Medulla oblongata (tissue), 1 donor: ENCODE results near the gene RAB3IL1.
"Not testable (repeated sequence)": the region's sequence is repeated elsewhere in the genome, so short reads cannot be mapped to it uniquely, and the experiment has no call there.

Source experiments
- DNase-seq: peaks from one replicate; pipeline ENCODE4 v3.0.0-alpha.2; 2015; ENCODE audit errors: extremely low spot score

RAB3IL1 gene, protein sequence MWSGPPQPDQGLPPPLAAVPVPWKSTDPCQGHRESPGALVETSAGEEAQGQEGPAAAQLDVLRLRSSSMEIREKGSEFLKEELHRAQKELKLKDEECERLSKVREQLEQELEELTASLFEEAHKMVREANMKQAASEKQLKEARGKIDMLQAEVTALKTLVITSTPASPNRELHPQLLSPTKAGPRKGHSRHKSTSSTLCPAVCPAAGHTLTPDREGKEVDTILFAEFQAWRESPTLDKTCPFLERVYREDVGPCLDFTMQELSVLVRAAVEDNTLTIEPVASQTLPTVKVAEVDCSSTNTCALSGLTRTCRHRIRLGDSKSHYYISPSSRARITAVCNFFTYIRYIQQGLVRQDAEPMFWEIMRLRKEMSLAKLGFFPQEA

DNA sequence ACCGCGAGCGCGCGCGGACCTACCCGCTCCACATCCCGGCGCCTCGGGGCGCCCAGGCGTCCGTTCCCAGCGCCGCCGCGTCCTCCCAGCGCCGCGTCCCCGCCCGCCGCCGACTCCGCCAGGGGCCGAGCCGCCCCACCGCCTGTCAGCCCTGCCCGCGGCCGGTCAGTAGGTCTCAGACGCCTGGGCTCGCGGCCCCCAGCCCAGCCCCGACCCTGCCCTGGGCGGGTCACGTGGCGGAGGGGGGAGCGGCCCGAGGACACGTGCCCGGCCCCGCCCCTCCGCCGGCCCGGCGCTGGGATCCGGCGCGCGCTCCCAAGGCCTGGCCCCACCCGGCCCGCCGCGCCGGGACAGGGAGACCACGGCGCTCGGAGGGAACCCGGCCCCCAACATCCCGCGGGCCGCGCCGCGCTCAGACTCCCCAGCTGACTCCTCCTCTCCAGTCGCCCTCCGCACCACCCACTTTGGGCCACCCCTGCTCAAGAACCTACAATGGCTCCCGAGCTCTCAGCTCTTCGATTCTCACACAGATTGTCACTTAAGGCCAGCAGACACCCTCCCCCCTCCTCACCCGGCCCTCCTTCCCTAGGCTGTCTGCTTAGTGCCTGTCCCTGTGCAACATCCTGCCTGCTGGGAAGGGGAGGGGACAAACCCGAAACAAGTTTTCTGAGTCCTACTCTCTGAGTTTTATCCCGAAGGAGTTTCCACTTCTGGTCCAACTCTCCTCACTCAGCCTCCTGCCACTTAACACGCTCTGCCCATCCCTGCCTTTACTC is at the start of gene RAB3IL1:
RAB3IL1 (minus strand) TSS at position 233 of the 776 bp plus-strand sequence; CDS start at position 34, 199 bp downstream.
- peak; percentile 73 for DNase-seq

DNA sequence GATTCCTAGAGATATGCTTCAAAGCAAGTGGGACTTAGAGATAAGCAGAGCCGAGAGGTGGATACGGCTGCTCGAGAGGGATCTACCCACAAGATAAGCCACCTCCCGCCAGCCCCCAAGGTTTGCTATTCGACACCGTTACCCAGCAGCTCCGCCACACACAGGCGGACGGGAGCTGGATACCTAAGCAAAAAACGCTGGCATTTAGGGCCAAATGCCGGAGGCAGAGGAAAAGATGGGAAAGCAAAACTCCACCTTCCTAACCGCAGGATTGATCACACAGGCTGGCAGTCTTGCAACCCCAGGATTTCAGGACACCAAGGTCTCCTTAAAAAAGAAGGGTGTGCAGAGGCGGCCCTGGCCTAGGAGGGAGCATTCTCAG is 49.4 kb upstream of the RAB3IL1 start:
- no peak for DNase-seq

DNA sequence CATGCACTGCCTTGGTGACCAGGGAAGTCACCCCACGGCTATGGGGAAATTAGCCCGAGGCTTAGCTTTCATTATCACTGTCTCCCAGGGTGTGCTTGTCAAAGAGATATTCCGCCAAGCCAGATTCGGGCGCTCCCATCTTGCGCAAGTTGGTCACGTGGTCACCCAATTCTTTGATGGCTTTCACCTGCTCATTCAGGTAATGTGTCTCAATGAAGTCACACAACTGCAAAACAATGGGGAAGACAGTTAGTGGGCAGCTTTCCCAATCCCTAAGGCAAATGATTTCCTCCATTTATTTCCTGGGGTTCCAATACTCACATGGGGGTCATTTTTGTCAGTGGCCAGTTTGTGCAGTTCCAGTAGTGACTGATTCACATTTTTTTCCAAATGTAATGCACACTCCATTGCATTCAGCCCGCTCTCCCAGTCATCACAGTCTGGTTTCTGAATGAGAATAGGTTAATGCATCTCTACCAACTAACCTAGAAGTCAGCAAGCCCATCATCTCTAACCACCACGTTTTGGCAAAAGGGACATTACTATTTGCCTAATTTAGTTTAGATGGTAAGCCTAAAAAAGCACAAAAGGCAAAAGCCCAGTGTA is 47.4 kb upstream of the RAB3IL1 start:
- not testable (repeated sequence) for DNase-seq

DNA sequence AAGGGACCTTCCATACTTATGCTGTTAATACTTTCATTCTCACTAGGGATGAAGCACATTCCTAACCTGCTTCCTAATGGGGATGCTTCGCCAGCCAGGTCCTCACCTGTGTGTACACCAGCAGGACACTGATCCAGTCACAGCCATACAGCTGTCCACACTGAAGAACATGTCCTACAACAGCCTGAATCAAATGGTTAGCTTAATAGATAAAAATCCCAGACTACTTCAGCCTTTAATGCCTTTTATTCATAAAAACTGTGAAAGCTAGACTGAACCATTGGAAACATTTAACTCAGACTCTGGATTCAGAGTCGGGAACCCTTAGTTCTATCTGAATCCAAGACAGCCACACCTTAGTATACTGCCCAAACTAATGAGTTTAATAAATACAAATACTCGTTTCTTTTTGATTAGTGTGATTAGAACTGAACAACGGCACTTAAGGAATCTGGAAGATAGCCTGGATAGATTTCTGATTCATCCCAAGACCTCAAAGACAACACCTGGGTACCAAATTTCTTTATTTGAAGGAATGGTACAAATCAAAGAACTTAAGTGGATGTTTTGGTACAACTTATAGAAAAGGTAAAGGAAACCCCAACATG is 46.8 kb upstream of the RAB3IL1 start:
- DNase-seq, result no peak

DNA sequence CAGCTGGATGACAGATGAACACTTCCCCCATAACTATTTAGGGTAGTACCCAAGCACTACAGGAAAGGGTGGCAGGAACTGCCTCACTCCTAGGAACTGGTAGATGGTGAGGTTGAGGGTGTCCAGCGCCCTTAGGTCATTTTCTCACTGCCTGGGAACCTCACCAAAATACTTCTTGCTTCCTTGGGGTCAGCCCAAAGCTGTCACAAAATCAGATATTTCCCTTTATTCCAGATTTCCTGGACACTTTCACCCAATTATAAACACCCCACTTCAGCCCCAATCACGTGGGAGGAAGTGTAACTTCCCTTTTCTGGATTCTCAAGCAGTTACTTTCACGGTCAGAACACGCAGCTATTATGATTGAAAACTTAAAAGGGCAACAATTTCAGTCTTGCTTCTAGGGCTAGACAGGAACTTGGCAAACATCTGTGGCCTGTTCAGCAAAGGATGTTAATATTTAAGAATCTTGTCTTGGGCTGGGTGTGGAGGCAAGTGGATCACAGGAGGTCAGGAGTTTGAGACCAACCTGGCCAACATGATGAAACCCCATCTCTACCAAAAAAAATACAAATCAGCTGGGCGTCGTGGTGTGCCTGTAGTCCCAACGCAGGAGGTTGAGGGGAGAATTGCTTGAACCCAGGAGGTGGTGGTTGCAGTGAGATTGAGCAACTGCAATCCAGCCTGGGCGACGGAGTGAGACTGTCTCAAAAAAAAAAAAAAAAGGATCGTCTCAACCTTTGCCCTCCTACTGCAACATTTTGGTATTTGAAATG is 46.1 kb upstream of the RAB3IL1 start:
- DNase-seq, result peak; percentile 83

DNA sequence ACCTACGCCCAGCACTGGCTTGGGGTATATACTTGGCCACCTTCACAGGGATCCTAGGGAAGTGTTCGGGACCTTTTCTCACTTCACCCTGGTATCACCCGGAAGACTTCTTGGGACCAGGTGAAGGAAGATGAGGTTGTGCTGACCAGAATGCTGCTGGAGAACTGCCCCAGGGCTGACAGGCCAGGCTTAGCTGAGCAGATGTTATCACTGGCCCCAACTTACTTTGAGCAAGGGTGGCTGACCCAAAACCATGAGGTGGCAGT is 45.6 kb upstream of the RAB3IL1 start:
- DNase-seq, result no peak

DNA sequence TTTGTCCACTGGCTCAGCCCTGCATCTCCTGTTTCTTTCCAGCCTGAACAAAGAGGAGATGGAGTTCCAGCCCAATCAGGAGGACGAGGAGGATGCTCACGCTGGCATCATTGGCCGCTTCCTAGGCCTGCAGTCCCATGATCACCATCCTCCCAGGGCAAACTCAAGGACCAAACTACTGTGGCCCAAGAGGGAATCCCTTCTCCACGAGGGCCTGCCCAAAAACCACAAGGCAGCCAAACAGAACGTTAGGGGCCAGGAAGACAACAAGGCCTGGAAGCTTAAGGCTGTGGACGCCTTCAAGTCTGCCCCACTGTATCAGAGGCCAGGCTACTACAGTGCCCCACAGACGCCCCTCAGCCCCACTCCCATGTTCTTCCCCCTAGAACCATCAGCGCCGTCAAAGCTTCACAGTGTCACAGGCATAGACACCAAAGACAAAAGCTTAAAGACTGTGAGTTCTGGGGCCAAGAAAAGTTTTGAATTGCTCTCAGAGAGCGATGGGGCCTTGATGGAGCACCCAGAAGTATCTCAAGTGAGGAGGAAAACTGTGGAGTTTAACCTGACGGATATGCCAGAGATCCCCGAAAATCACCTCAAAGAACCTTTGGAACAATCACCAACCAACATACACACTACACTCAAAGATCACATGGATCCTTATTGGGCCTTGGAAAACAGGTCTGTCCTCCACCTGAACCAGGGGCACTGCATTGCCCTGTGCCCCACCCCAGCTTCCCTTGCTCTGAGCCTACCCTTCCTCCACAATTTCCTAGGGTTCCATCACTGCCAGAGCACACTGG is 45.0 kb upstream of the RAB3IL1 start:
- DNase-seq, result no peak

DNA sequence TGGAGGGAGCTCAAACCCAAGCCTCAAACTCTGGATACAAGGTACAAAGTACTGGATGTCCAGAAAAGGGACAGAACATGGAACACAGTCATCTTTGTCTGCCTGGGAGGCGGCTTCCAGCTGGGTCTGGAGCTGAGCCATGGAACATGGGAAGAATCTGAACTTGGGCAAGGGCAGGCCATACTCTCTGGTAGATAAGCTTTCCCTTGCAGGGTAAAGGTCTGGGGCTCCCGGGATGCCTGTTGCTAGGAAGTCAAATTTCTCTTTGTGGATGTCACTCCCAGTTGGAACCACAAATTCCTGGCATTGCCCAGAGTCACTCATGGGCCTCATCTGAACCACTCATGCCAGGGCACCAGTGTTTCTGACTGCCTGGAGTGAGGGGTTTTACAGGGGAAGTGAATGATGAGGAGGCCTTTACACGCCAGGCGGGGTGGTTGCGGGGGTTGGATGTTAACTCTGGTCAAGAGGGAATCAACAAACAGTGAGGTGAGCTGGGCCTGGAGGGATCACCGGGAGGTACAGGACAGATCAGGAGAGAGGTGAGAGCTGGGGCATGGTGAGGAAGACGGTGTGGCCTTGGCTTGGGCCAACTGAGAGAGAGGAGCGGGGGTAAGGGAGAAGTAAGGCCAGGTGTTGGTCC is 44.3 kb upstream of the RAB3IL1 start:
- DNase-seq, result peak; percentile 87

DNA sequence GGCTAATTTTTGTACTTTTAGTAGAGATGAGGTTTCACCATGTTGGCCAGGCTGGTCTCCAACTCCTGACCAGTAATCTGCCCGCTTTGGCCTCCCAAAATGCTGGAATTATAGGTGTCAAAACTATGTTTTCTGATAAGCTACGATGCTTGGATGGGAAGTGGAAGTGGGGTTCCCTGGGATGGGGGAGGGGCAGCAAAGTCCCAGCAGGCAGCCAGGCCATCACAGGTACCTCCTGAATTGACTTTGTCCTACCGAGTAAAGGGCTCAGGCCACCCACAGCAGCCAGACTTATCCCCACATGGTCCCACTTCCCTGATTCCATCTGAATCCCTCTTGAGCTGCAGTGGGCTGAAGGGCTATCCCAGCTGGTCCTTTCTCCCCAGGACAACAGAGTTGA is 43.2 kb upstream of the RAB3IL1 start:
- no peak for DNase-seq

DNA sequence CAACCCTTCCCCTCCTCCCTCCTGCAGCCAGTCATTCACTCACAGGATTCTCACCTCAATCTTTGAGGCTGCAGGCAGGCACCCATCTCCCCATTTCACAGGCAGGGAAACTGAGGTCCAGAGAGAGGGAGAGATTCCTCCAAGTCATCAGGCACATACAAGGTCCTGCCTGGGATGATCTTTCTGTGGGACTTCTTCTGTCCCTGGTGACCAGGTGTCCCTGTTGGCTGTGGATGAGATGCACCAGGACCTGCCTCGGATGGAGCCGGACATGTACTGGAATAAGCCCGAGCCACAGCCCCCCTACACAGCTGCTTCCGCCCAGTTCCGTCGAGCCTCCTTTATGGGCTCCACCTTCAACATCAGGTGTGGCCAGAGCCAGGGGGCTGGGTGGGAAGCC is 42.3 kb upstream of the RAB3IL1 start:
- no peak for DNase-seq

DNA sequence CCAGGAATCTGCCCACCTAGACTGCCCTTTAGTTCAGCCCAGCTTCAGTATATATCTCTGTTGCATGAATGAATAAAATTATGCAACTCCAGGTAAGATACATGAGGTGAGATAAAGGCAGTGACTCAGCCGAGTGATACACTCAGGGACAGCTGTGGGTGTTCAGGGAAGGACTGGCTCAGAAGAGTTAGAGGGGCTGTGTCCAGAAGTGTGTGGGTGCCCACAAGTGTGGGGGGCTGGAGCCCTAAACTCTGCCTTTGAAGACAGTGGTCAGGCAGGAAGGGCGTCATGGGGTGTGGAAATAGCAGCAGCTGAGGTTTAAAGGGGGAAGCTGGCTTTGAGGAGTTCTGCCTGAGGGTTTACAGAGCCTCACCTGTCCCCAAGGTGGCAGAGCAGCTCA is 41.7 kb upstream of the RAB3IL1 start:
- no peak for DNase-seq

DNA sequence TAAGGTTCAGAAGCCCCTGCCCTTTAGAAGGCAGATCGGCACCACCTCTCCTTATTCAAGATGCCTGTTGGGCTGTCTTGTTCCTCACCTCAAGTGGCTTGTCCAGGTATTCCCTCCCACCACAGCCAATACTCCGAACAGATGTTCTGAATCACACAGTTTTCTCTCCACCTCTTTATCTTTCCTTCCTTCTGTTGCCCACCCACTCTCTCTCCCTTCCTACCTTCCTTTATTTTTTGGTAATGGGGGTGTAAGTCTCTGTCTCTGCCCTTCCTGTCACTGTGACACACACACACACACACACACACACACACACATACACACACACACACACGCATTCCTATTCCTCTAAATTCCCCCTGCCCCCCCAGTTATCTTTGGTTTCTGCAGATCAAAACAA is 41.2 kb upstream of the RAB3IL1 start:
- DNase-seq, result no peak

DNA sequence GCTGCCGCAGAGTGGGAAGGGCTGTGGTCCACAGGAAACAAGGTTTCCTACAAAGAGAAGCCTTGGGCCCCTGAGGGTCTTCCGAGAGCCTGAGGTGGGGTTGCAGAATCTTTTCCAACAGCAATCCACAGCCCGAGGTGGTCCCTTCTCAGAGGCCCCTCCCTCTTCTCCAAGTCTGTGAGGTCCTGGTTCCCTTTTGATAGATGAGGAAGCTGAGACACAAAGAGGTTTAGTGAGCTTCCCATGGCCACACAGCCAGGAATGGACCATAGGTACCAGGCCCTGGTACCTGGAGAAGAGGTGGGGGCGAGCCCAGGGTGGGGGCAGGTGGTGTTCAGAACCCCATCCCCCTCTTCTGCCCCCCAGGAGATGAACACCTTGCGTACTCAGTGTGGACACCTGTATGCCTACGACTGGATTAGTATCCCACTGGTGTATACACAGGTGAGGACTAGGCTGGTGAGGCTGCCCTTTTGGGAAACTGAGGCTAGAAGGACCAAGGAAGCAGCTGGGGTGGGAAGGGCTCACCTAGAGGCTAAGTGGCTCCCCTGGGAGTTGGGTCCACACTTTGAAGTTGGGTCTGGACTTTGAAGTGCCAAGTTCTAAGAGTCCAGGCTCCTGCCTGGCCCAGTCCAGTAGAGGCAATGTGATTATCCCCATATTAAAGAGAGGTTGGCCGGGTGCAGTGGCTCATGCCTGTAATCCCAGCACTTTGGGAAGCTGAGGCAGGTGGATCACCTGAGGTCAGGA is 39.8 kb upstream of the RAB3IL1 start:
- DNase-seq, result no peak

DNA sequence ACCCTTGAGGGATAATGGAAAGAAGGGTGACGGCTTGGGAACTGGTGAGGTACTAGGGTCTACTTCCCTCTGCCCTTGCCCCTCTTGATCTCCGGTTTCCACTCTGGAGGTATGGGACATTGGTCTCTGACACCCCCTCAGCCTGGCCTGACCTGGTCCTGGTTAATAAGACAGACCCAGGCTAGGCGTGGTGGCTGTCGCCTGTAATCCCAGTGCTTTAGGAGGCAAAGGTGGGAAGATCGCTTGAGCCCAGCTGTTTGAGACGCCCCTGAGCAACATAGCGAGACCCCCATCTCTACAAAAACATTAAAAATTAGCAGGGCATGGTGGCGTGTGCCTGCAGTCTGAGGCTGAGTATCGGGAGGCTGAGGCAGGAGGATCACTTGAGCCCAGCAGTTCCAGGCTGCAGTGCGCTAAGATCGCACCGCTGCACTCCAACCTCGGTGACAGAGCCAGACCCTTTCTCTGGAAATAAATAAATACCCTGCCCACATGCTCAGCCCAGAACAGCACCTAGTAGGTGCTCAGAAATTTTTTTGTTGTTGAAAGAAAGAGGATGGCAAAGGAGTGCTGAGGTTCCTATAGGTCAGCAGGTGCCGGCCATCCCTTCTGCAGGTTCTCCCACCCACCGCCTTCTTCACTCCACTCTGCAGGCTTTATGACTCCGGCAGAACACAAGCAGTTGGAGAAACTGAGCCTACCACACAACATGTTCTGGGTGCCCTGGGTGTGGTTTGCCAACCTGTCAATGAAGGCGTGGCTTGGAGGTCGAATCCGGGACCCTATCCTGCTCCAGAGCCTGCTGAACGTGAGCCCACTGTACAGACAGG is 39.0 kb upstream of the RAB3IL1 start:
- DNase-seq, result no peak

DNA sequence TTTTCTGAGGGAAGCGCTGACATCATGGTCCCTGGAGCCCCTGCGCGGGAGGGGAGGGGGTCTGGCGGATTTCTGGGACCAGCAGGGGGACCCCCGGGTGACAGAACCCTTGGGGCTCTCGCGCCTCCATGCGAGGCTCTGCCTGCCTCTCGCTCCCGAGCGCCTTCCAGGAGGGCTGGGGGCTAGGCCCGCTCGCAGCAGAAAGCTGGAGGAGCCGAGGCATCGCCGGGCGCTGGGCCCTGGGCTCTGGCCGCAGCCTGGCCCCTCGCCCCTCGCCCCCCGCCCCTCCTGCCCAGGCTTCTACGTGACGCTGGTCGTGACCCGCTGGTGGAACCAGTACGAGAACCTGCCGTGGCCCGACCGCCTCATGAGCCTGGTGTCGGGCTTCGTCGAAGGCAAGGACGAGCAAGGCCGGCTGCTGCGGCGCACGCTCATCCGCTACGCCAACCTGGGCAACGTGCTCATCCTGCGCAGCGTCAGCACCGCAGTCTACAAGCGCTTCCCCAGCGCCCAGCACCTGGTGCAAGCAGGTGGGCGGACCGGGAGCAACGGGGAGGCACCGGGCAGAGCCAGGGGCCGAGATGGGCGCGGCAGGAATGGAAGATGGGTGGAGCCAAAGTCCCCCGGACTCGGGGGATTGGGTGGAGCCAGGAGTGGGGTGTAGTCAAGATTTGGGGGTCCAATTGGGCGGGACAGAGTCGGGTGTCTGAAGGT is 38.2 kb upstream of the RAB3IL1 start:
- DNase-seq, result no peak

DNA sequence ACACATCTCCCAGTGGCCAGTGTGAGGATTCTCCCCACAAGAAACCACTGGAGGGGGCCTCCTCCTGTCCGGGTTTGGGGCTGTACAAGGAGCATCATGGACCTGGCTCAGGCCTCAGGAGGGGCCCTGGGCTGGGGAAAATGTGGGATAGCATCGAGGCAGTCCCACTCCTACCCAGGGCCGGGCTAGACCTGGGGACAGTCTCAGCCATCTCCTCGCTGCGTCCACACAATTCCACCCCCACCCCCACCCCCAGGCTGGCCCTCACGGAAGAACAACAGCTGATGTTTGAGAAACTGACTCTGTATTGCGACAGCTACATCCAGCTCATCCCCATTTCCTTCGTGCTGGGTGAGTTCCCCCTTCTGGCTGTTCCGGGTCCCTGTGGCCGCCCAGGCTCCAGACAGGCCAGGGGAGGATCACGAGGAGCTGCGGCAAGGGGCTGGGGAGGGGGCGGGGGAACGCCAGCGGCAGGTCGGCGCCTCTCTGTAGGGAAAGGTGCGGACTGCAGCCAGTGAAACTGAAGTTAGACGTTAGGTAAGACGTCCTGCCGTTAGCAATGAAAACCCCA is 37.6 kb upstream of the RAB3IL1 start:
- DNase-seq, result peak; percentile 85

DNA sequence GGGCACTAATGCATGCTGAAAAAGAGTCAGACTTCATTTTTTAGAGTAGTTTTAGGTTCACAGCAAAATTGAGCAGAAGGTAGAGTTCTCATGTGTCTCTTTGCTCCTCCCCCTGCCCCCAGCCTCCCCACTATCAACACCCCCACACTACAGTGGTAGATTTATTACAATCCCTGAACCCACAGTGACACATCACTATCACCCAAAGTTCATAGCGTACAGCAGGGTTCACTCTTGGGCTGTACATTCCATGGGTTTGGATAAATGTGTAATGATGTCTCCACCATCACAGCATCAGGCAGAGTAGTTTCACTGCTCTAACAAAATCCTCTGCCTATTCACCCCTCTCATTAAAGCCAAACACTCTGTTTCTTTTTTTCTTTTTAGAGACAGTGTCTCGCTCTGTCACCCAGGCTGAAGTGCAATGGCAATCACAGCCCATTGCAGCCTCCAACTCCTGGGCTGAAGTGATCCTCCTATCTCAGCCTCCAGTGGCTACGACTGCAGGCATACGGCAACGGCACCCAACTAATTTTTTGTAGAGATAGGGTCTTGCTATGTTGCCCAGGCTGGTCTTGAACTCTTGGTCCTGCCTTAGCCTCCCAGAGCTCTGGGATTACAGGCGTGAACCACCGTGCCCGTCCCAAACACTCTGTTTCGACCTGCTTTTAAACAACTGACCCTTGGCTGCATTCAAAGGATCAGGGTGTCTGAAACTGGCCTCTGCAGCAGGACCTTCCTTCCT is 36.9 kb upstream of the RAB3IL1 start:
- DNase-seq, result no peak
